Panc1 (cell line): ENCODE results near the gene DTNB.

Experiments used
- CTCF ChIP-seq: fragments of 450-650 bp; IDR thresholded peaks from 2 replicates; pipeline ENCODE4 v1.5.1; 2017; ENCODE audit warnings: mild to moderate bottlenecking
- POLR2AphosphoS5 ChIP-seq: IDR thresholded peaks from 2 replicates; pipeline ENCODE4 v1.6.1; 2012; ENCODE audit warnings: mild to moderate bottlenecking, low read depth, low read length, moderate library complexity
- SIN3A ChIP-seq: IDR thresholded peaks from 2 replicates; pipeline ENCODE4 v1.6.1; 2012; ENCODE audit warnings: low read depth, mild to moderate bottlenecking, low read length, moderate library complexity, borderline replicate concordance; ENCODE audit not compliant: insufficient read depth
- TCF7L2 ChIP-seq: IDR thresholded peaks from 2 replicates; pipeline ENCODE4 v1.6.1; 2011; ENCODE audit warnings: mild to moderate bottlenecking, low read depth, low read length, inconsistent platforms
- TF ChIP-seq, protein P1 (sequence below), 2 experiments: IDR thresholded peaks; 2 replicates each; pipeline ENCODE4 v1.6.1; 2011 to 2012; ENCODE audit warnings: low read depth in 2 of 2, control low read depth in 1 of 2, low read length in 1 of 2, mild to moderate bottlenecking in 1 of 2, moderate library complexity in 1 of 2; ENCODE audit not compliant: insufficient read depth in 1 of 2

DNA sequence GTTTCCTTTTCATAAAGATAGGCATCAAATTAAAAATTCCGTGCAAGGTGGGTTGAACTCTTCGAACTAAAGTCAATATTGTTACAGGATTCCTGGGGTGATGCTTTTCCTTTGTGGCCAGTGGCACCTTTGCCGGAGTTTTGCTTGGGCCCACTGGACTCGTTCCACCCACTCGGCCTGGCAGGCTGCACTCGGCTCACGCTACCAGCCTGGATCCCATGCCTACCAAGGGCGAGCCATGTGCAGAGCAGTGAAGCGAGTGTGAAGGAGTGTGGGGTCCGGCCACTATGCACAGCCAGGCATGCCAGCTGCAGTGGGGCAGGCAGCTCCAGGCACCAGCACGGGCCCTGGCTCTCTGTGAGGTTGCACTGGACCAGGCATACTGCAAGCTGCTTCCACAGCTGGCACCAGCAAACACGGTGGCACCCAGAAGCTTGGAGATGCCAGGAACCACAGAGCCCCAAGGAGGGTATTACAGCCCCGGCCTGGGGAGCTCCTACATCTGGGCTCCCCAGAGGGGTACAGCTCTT lies 83.6 kb downstream of the DTNB start:
- TF ChIP-seq CTCF, result no peak
- no peak for TF ChIP-seq SIN3A
- TF ChIP-seq TCF7L2, result no peak
- no peak for TF ChIP-seq POLR2AphosphoS5
- TF ChIP-seq, protein P1, sequence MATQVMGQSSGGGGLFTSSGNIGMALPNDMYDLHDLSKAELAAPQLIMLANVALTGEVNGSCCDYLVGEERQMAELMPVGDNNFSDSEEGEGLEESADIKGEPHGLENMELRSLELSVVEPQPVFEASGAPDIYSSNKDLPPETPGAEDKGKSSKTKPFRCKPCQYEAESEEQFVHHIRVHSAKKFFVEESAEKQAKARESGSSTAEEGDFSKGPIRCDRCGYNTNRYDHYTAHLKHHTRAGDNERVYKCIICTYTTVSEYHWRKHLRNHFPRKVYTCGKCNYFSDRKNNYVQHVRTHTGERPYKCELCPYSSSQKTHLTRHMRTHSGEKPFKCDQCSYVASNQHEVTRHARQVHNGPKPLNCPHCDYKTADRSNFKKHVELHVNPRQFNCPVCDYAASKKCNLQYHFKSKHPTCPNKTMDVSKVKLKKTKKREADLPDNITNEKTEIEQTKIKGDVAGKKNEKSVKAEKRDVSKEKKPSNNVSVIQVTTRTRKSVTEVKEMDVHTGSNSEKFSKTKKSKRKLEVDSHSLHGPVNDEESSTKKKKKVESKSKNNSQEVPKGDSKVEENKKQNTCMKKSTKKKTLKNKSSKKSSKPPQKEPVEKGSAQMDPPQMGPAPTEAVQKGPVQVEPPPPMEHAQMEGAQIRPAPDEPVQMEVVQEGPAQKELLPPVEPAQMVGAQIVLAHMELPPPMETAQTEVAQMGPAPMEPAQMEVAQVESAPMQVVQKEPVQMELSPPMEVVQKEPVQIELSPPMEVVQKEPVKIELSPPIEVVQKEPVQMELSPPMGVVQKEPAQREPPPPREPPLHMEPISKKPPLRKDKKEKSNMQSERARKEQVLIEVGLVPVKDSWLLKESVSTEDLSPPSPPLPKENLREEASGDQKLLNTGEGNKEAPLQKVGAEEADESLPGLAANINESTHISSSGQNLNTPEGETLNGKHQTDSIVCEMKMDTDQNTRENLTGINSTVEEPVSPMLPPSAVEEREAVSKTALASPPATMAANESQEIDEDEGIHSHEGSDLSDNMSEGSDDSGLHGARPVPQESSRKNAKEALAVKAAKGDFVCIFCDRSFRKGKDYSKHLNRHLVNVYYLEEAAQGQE (IDR thresholded peaks at IDR 0.05; ENCODE audit: insufficient read depth in 1 of 2, low read depth in 2 of 2, low read length in 1 of 2), result no peak
